Neural crest cell (in vitro differentiated cells): ENCODE data around the gene COA3. TPM values are rescaled to one million over a fixed set of nuclear protein-coding genes. Genes with fewer than 3 reads are reported as not detected.

Experiments used
- DNase-seq: peaks from one replicate; pipeline ENCODE4 v3.0.0; 2021; ENCODE audit warnings: low read depth, mixed read lengths, low spot score
- H3K27ac Mint-ChIP-seq: one replicate; pipeline ENCODE4 v1.8.0; 2021; ENCODE audit warnings: mild to moderate bottlenecking, mixed read lengths; ENCODE audit not compliant: unreplicated experiment
- H3K27me3 Mint-ChIP-seq: 2 replicates; pipeline ENCODE4 v1.8.0; 2021; ENCODE audit warnings: low read depth, mild to moderate bottlenecking, mixed read lengths
- H3K36me3 Mint-ChIP-seq: 2 replicates; pipeline ENCODE4 v1.8.0; 2021; ENCODE audit warnings: low read depth, mild to moderate bottlenecking, mixed read lengths
- H3K4me1 Mint-ChIP-seq: 2 replicates; pipeline ENCODE4 v1.8.0; 2021; ENCODE audit warnings: mixed read lengths
- H3K4me3 Mint-ChIP-seq: one replicate; pipeline ENCODE4 v1.8.0; 2021; ENCODE audit warnings: mild to moderate bottlenecking, mixed read lengths
- H3K9me3 Mint-ChIP-seq: 2 replicates; pipeline ENCODE4 v1.8.0; 2021; ENCODE audit warnings: mixed read lengths
- total RNA-seq: library from RNA; stranded (reverse); gene quantifications from 2 replicates; pipeline ENCODE4 v1.2.1, GENCODE V29; 2021
- TF ChIP-seq, protein P1 (sequence below): fragments of 200-600 bp; sonication (generic); conservative IDR thresholded peaks from 2 replicates; pipeline ENCODE4 v1.5.0; 2021; ENCODE audit warnings: antibody characterized with exemption, mild to moderate bottlenecking

COA3 gene
- total RNA-seq, 1 donor from 2014 or later = 92.7 TPM

DNA sequence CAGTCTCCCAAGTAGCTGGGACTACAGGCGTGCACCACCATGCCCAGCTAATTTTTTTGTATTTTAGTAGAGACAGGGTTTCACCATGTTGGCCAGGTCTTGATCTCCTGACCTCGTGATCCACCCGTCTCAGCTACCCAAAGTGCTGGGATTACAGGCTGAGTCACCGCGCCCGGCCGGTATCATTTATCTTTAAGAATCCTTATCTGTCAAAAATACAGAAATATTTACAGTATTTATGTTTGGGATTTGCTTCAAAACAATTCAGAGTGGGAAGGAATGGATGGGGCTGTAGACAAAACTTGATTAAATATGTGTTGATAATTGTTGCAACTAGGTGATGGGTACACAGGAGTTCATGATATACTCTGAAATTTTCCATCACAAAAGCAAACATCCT, 22.7 kb upstream of the COA3 start:
- H3K9me3 Mint-ChIP-seq = no peaks in the 10 kb centered on the region
- no peak for DNase-seq
- H3K27me3 Mint-ChIP-seq = peaks cover 6% of the 10 kb centered on the region
- no peak overlapping the region for H3K27ac Mint-ChIP-seq
- TF ChIP-seq, protein P1, sequence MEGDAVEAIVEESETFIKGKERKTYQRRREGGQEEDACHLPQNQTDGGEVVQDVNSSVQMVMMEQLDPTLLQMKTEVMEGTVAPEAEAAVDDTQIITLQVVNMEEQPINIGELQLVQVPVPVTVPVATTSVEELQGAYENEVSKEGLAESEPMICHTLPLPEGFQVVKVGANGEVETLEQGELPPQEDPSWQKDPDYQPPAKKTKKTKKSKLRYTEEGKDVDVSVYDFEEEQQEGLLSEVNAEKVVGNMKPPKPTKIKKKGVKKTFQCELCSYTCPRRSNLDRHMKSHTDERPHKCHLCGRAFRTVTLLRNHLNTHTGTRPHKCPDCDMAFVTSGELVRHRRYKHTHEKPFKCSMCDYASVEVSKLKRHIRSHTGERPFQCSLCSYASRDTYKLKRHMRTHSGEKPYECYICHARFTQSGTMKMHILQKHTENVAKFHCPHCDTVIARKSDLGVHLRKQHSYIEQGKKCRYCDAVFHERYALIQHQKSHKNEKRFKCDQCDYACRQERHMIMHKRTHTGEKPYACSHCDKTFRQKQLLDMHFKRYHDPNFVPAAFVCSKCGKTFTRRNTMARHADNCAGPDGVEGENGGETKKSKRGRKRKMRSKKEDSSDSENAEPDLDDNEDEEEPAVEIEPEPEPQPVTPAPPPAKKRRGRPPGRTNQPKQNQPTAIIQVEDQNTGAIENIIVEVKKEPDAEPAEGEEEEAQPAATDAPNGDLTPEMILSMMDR = no peak
- peaks cover 20% of the 10 kb centered on the region for H3K4me1 Mint-ChIP-seq
- H3K4me3 Mint-ChIP-seq = no peak overlapping the region
- H3K36me3 Mint-ChIP-seq = peaks cover 5% of the 10 kb centered on the region

DNA sequence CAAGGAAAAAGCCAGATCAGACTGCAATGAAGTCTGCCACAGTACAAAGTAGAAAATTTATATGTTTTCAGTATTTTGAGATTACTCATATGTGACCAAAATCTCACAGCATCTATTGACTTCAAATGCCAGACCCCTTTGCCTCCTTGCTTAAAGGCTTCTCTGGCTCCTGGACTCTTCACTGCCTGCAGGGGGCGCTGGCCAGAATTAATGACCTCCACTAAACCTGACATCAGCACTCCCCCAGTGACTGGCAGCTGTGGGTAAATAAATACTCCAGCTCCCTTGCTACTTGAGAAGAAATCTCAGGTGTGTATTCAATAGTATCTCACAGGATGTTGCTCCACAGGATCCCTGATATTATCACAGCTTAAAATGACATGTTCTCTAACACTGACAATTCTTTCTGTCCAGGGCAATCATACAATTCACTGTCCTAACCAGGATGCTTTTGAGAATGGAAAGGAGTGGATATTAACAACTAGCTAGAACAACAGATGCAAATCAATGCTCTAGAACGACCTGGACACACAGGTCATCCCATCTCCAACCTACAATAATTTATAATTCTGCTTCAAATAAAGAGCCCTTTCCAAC, 21.5 kb upstream of the COA3 start:
- peak; percentile 65 for DNase-seq
- Mint-ChIP-seq H3K27ac (no peak overlapping the region), H3K36me3 (peaks cover 5% of the 10 kb centered on the region)

DNA sequence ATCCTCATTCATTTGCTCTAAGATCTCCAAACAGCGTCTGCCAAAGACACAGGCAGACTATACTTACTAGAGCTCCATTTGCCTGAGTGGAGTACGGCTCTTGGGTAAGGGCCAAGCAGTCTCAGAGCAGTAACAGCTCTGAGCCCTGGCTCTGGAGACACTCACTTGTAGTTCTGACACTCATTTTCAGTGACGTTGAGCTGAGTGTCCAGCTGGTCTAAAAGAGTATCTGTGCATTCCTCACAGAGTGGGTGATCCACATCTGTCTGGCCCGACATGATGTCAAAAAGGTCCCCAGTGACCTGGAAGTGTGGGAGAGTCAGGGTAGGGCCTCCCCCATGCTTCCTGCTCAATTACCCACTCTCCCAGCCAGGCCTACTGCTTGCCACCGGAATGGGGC, 19.9 kb upstream of the COA3 start:
- Mint-ChIP-seq H3K27me3 (no peaks in the 10 kb centered on the region), H3K9me3 (no peaks in the 10 kb centered on the region), H3K4me3 (no peak overlapping the region), H3K27ac (no peak overlapping the region), H3K4me1 (peaks cover 10% of the 10 kb centered on the region), H3K36me3 (peaks cover 8% of the 10 kb centered on the region)
- DNase-seq = no peak
- TF ChIP-seq, protein P1 = no peak

More for the DNA sequence above, 21.5 kb upstream of the COA3 start:
- Mint-ChIP-seq H3K4me1 (peaks cover 20% of the 10 kb centered on the region), H3K4me3 (peak overlapping the region; percentile 83), H3K27me3 (peaks cover 3% of the 10 kb centered on the region), H3K9me3 (no peaks in the 10 kb centered on the region)
- TF ChIP-seq, protein P1 = peak; percentile 81

- Mint-ChIP-seq H3K36me3 (peaks cover 8% of the 10 kb centered on the region), H3K9me3 (no peaks in the 10 kb centered on the region), H3K4me3 (no peak overlapping the region), H3K27ac (no peak overlapping the region), H3K4me1 (peaks cover 7% of the 10 kb centered on the region), H3K27me3 (no peaks in the 10 kb centered on the region)
- TF ChIP-seq, protein P1 = no peak
- DNase-seq = no peak
These were observed 19.4 kb upstream of the COA3 start for GRCh38 chr17:42817866-42818265.

- TF ChIP-seq, protein P1 = no peak
These were observed 16.3 kb upstream of the COA3 start for GRCh38 chr17:42814633-42815399.

More at GRCh38 chr17:42814633-42815399, 16.3 kb upstream of the COA3 start:
- no peaks in the 10 kb centered on the region for H3K4me1 Mint-ChIP-seq
- no peaks in the 10 kb centered on the region for H3K9me3 Mint-ChIP-seq
- no peak overlapping the region for H3K4me3 Mint-ChIP-seq
- no peaks in the 10 kb centered on the region for H3K27me3 Mint-ChIP-seq
- peaks cover 6% of the 10 kb centered on the region for H3K36me3 Mint-ChIP-seq
- DNase-seq = no peak
- H3K27ac Mint-ChIP-seq = peak overlapping the region; percentile 23
